ENCODE measurements around the gene SPSB3. TPM values are rescaled to one million over a fixed set of nuclear protein-coding genes. Genes with fewer than 3 reads are reported as not detected.

Gene SPSB3
- polyA plus RNA-seq, 1 donor (not counting 4 experiments of a cell fraction or from before 2014, with no cell fraction given): 9.5 TPM

- TF ChIP-seq EZH2 (IDR thresholded peaks at IDR 0.05; ENCODE audit: low read length) (no peak), CTCF (optimal IDR thresholded peaks at IDR 0.05 in 1 of 3, IDR thresholded peaks at IDR 0.05 in 1 of 3, conservative IDR thresholded peaks at IDR 0.05 in 1 of 3; ENCODE audit: extremely low read depth in 1 of 3, insufficient read depth in 2 of 3, low read length in 3 of 3) (no peak)
- H2AFZ ChIP-seq (ENCODE audit: control insufficient read depth, low read length): no peak overlapping the region
- H3K9me1 ChIP-seq (ENCODE audit: control insufficient read depth, extremely low read depth, insufficient read depth, low read length): no peaks in the 10 kb centered on the region
- dilution Hi-C loops (cut with MboI; ENCODE audit: extremely low pct_ligation_motif_present, low sequenced_read_pairs): no loop called here
- H3K36me3 ChIP-seq (ENCODE audit: control insufficient read depth in 2 of 2, extremely low read depth in 1 of 2, insufficient read depth in 2 of 2, low read length in 2 of 2): peaks cover 0 to 5% of the 10 kb centered on the region in 2 experiments
- H3K9ac ChIP-seq (ENCODE audit: control insufficient read depth, extremely low read depth, insufficient read depth, low read length): no peak overlapping the region
- no peak overlapping the region for H3K27ac ChIP-seq (ENCODE audit: control insufficient read depth, insufficient read depth, low read length)
- no peaks in the 10 kb centered on the region for H3K9me3 ChIP-seq (ENCODE audit: control insufficient read depth, low read depth, low read length)
- H4K20me1 ChIP-seq (ENCODE audit: control insufficient read depth, extremely low read depth, insufficient read depth, low read length): no peaks in the 10 kb centered on the region
- H3K4me1 ChIP-seq (ENCODE audit: control insufficient read depth, extremely low read depth, insufficient read depth, low read length): no peaks in the 10 kb centered on the region
- H3K27me3 ChIP-seq (ENCODE audit: control insufficient read depth, extremely low read depth, insufficient read depth, low read length): no peaks in the 10 kb centered on the region
- FAIRE-seq (no peak), DNase-seq (ENCODE audit: low read depth, low spot score) (no peak)
- no peaks in the 10 kb centered on the region for H3K79me2 ChIP-seq (ENCODE audit: control insufficient read depth, insufficient read depth, low read length)
- no peak overlapping the region for H3K4me2 ChIP-seq (ENCODE audit: control insufficient read depth, extremely low read depth, insufficient read depth, low read depth, low read length)
- no peak overlapping the region for H3K4me3 ChIP-seq (ENCODE audit: control insufficient read depth in 2 of 3, extremely low read depth in 1 of 3, insufficient read depth in 2 of 3, low read depth in 1 of 3, low read length in 3 of 3)
Observed at GRCh38 chr16:1810536-1810935, 28.2 kb upstream of the SPSB3 start.

GRCh38 chr16:1810106-1810505 lies 27.7 kb upstream of the SPSB3 start:
- FAIRE-seq: no peak
- no peak overlapping the region for H3K9ac ChIP-seq (ENCODE audit: control insufficient read depth, extremely low read depth, insufficient read depth, low read length)

More at GRCh38 chr16:1810106-1810505, 27.7 kb upstream of the SPSB3 start:
- H2AFZ ChIP-seq (ENCODE audit: control insufficient read depth, low read length): no peak overlapping the region
- H3K27ac ChIP-seq (ENCODE audit: control insufficient read depth, insufficient read depth, low read length): no peak overlapping the region
- no peaks in the 10 kb centered on the region for H4K20me1 ChIP-seq (ENCODE audit: control insufficient read depth, extremely low read depth, insufficient read depth, low read length)
- no peaks in the 10 kb centered on the region for H3K4me1 ChIP-seq (ENCODE audit: control insufficient read depth, extremely low read depth, insufficient read depth, low read length)
- no peak overlapping the region for H3K4me2 ChIP-seq (ENCODE audit: control insufficient read depth, extremely low read depth, insufficient read depth, low read depth, low read length)
- no peaks in the 10 kb centered on the region for H3K9me1 ChIP-seq (ENCODE audit: control insufficient read depth, extremely low read depth, insufficient read depth, low read length)
- TF ChIP-seq EZH2 (IDR thresholded peaks at IDR 0.05; ENCODE audit: low read length) (no peak), CTCF (optimal IDR thresholded peaks at IDR 0.05 in 1 of 3, IDR thresholded peaks at IDR 0.05 in 1 of 3, conservative IDR thresholded peaks at IDR 0.05 in 1 of 3; ENCODE audit: extremely low read depth in 1 of 3, insufficient read depth in 2 of 3, low read length in 3 of 3) (no peak)
- H3K79me2 ChIP-seq (ENCODE audit: control insufficient read depth, insufficient read depth, low read length): no peaks in the 10 kb centered on the region
- peaks cover 0 to 3% of the 10 kb centered on the region in 2 experiments for H3K36me3 ChIP-seq (ENCODE audit: control insufficient read depth in 2 of 2, extremely low read depth in 1 of 2, insufficient read depth in 2 of 2, low read length in 2 of 2)
- DNase-seq (ENCODE audit: low read depth, low spot score): no peak
- no peak overlapping the region for H3K4me3 ChIP-seq (ENCODE audit: control insufficient read depth in 2 of 3, extremely low read depth in 1 of 3, insufficient read depth in 2 of 3, low read depth in 1 of 3, low read length in 3 of 3)
- H3K9me3 ChIP-seq (ENCODE audit: control insufficient read depth, low read depth, low read length): no peaks in the 10 kb centered on the region
- dilution Hi-C loops (cut with MboI; ENCODE audit: extremely low pct_ligation_motif_present, low sequenced_read_pairs): no loop called here
- no peaks in the 10 kb centered on the region for H3K27me3 ChIP-seq (ENCODE audit: control insufficient read depth, extremely low read depth, insufficient read depth, low read length)
